ENCODE results near the gene FGF4.

FGF4 gene

GRCh38 chr11:69775163-69775755, at the start of gene FGF4:
FGF4 (minus strand) TSS chr11:69775341; CDS start chr11:69775084, 257 bp downstream.
- Histone ChIP-seq H3K36me3 (ENCODE audit: insufficient read depth, low read length) (no peaks in the 10 kb centered on the region), H3K79me2 (ENCODE audit: insufficient read depth, low read length) (no peaks in the 10 kb centered on the region), H3K27ac (ENCODE audit: low read length) (no peak within 1 kb of the TSS), H4K20me1 (ENCODE audit: insufficient read depth, low read length) (no peaks in the 10 kb centered on the region), H3K27me3 (ENCODE audit: insufficient read depth, low read length, poor library complexity) (no peaks in the 10 kb centered on the region), H3K9me3 (ENCODE audit: insufficient read depth, low read length, severe bottlenecking) (no peaks in the 10 kb centered on the region), H2AFZ (ENCODE audit: low read depth, low read length) (no peak within 1 kb of the TSS), H3K9ac (ENCODE audit: low read depth, low read length) (no peak within 1 kb of the TSS), H3K4me3 (ENCODE audit: low read depth in 1 of 2, low read length in 2 of 2) (no peak within 1 kb of the TSS), H3K4me2 (ENCODE audit: insufficient read depth, low read length) (no peak within 1 kb of the TSS), H3K4me1 (ENCODE audit: insufficient read depth, low read length) (no peaks in the 10 kb centered on the region)
- DNase-seq (no peak), ATAC-seq (ENCODE audit: insufficient read depth, low read depth) (no peak)
- TF ChIP-seq EZH2 (IDR thresholded peaks at IDR 0.05; ENCODE audit: borderline replicate concordance, low read depth, low read length, severe bottlenecking) (no peak), CTCF (IDR thresholded peaks at IDR 0.05; ENCODE audit: borderline replicate concordance, extremely low read depth, low read length, poor library complexity, severe bottlenecking) (no peak)

GRCh38 chr11:69823641-69824265, 48.6 kb upstream of the FGF4 start:
- TF ChIP-seq CTCF (IDR thresholded peaks at IDR 0.05; ENCODE audit: borderline replicate concordance, extremely low read depth, low read length, poor library complexity, severe bottlenecking) = no peak
- no peak for TF ChIP-seq EZH2 (IDR thresholded peaks at IDR 0.05; ENCODE audit: borderline replicate concordance, low read depth, low read length, severe bottlenecking)
- Histone ChIP-seq H3K27ac (ENCODE audit: low read length) (no peak overlapping the region), H3K4me1 (ENCODE audit: insufficient read depth, low read length) (no peaks in the 10 kb centered on the region), H2AFZ (ENCODE audit: low read depth, low read length) (no peak overlapping the region), H3K27me3 (ENCODE audit: insufficient read depth, low read length, poor library complexity) (no peaks in the 10 kb centered on the region), H3K4me2 (ENCODE audit: insufficient read depth, low read length) (no peak overlapping the region), H3K9me3 (ENCODE audit: insufficient read depth, low read length, severe bottlenecking) (no peaks in the 10 kb centered on the region), H3K79me2 (ENCODE audit: insufficient read depth, low read length) (no peaks in the 10 kb centered on the region), H3K9ac (ENCODE audit: low read depth, low read length) (no peak overlapping the region), H3K36me3 (ENCODE audit: insufficient read depth, low read length) (no peaks in the 10 kb centered on the region), H4K20me1 (ENCODE audit: insufficient read depth, low read length) (no peaks in the 10 kb centered on the region; the same call in 1 of the 2 replicates), H3K4me3 (ENCODE audit: low read depth in 1 of 2, low read length in 2 of 2) (no peak overlapping the region)
- no peak for DNase-seq
- no peak for ATAC-seq (ENCODE audit: insufficient read depth, low read depth)

- H3K79me2 ChIP-seq (ENCODE audit: insufficient read depth, low read length) = no peaks in the 10 kb centered on the region
- H2AFZ ChIP-seq (ENCODE audit: low read depth, low read length) = no peak overlapping the region
- no peak overlapping the region for H3K27ac ChIP-seq (ENCODE audit: low read length)
- TF ChIP-seq EZH2 (IDR thresholded peaks at IDR 0.05; ENCODE audit: borderline replicate concordance, low read depth, low read length, severe bottlenecking) = no peak
- no peak for TF ChIP-seq CTCF (IDR thresholded peaks at IDR 0.05; ENCODE audit: borderline replicate concordance, extremely low read depth, low read length, poor library complexity, severe bottlenecking)
- H3K9me3 ChIP-seq (ENCODE audit: insufficient read depth, low read length, severe bottlenecking) = no peaks in the 10 kb centered on the region
- no peaks in the 10 kb centered on the region for H3K4me1 ChIP-seq (ENCODE audit: insufficient read depth, low read length)
- H3K36me3 ChIP-seq (ENCODE audit: insufficient read depth, low read length) = no peaks in the 10 kb centered on the region
- H3K27me3 ChIP-seq (ENCODE audit: insufficient read depth, low read length, poor library complexity) = no peaks in the 10 kb centered on the region
- DNase-seq = no peak
- H3K4me3 ChIP-seq (ENCODE audit: low read depth in 1 of 2, low read length in 2 of 2) = no peak overlapping the region
- H3K4me2 ChIP-seq (ENCODE audit: insufficient read depth, low read length) = no peak overlapping the region
- no peaks in the 10 kb centered on the region; the same call in 1 of the 2 replicates for H4K20me1 ChIP-seq (ENCODE audit: insufficient read depth, low read length)
- ATAC-seq (ENCODE audit: insufficient read depth, low read depth) = no peak
- no peak overlapping the region for H3K9ac ChIP-seq (ENCODE audit: low read depth, low read length)
Observed at GRCh38 chr11:69822676-69823494, 47.7 kb upstream of the FGF4 start.

Measured in DND-41 (cell line).